Activated CD4-positive, alpha-beta T cell treated with anti-CD3 and anti-CD28 coated beads for 4 hours (primary cell): Measurements from ENCODE around the gene CELF3.
"Not testable (repeated sequence)": the region's sequence is repeated elsewhere in the genome, so short reads cannot be mapped to it uniquely, and the experiment has no call there.

ENCODE experiments used
- DNase-seq, 2 donors: peaks; one replicate each; pipeline ENCODE4 v3.0.0-alpha.2; 2020

The CELF3 gene

GRCh38 chr1:151716771-151717631 is at the start of gene CELF3:
CELF3 (minus strand) TSS chr1:151716803; CDS start chr1:151716020, 783 bp downstream.
- DNase-seq = no peak

- no peak for DNase-seq
These were observed 47.4 kb upstream of the CELF3 start for GRCh38 chr1:151763990-151764389.

GRCh38 chr1:151762941-151763921 is 46.6 kb upstream of the CELF3 start, which contains the start of gene MRPL9:
MRPL9 (minus strand) TSS chr1:151763496; CDS start chr1:151763479, 17 bp downstream.
- DNase-seq = peak; percentile 80 to 83

- DNase-seq = no peak
These were observed 44.2 kb upstream of the CELF3 start for GRCh38 chr1:151760597-151761385.

- DNase-seq = no peak
These were observed 42.6 kb upstream of the CELF3 start for GRCh38 chr1:151759241-151759640.

- DNase-seq = no peak
These were observed 39.7 kb upstream of the CELF3 start for GRCh38 chr1:151756291-151756690.

GRCh38 chr1:151741516-151741915 is 24.9 kb upstream of the CELF3 start:
- no peak for DNase-seq

GRCh38 chr1:151739590-151740355 is 23.2 kb upstream of the CELF3 start:
- no peak for DNase-seq

GRCh38 chr1:151737479-151737878 is 20.9 kb upstream of the CELF3 start:
- no peak for DNase-seq

- DNase-seq = no peak
These were observed 20.4 kb upstream of the CELF3 start for GRCh38 chr1:151737026-151737425.

- DNase-seq = not testable (repeated sequence)
These were observed 17.4 kb upstream of the CELF3 start for GRCh38 chr1:151733995-151734394.

- no peak for DNase-seq
These were observed 16.5 kb upstream of the CELF3 start for GRCh38 chr1:151733126-151733525.

GRCh38 chr1:151729966-151730291 is 13.3 kb upstream of the CELF3 start:
- DNase-seq = no peak

GRCh38 chr1:151729157-151729965 is 12.8 kb upstream of the CELF3 start:
- no peak for DNase-seq

- no peak for DNase-seq
These were observed 11.8 kb upstream of the CELF3 start for GRCh38 chr1:151728151-151729054.

- no peak for DNase-seq
These were observed 7.2 kb upstream of the CELF3 start for GRCh38 chr1:151723726-151724370.

- no peak for DNase-seq
These were observed 5.3 kb upstream of the CELF3 start for GRCh38 chr1:151721788-151722510.

GRCh38 chr1:151720974-151721787 is 4.6 kb upstream of the CELF3 start, which contains the start of gene RIIAD1:
RIIAD1 (plus strand) TSS chr1:151721522; CDS start chr1:151721537, 15 bp downstream.
- peak; percentile 19 to 22 for DNase-seq
